HL-60 (cell line): ENCODE measurements around the gene TMEM98.

Source experiments
- CTCF ChIP-seq: IDR thresholded peaks from one replicate; pipeline ENCODE4 v1.5.1; 2011; ENCODE audit warnings: low read length, control low read depth, inconsistent platforms; ENCODE audit not compliant: insufficient read depth
- GABPA ChIP-seq: IDR thresholded peaks from 2 replicates; pipeline ENCODE4 v1.6.1; 2012; ENCODE audit warnings: low read depth
- POLR2AphosphoS5 ChIP-seq: IDR thresholded peaks from 2 replicates; pipeline ENCODE4 v1.6.1; 2012; ENCODE audit warnings: low read depth
- REST ChIP-seq: IDR thresholded peaks from 2 replicates; pipeline ENCODE4 v1.6.1; 2012; ENCODE audit warnings: low read depth; ENCODE audit not compliant: insufficient replicate concordance
- SPI1 ChIP-seq: IDR thresholded peaks from 2 replicates; pipeline ENCODE4 v1.6.1; 2012; ENCODE audit warnings: low read depth, mild to moderate bottlenecking, borderline replicate concordance

GRCh38 chr17:32880671-32881453 lies 47.1 kb upstream of the TMEM98 start:
- no peak for TF ChIP-seq CTCF
- no peak for TF ChIP-seq REST
- no peak for TF ChIP-seq POLR2AphosphoS5
- no peak for TF ChIP-seq GABPA
- TF ChIP-seq SPI1: no peak
